ENCODE data around the gene SGPL1.
"Not testable (repeated sequence)": the region's sequence is repeated elsewhere in the genome, so short reads cannot be mapped to it uniquely, and the experiment has no call there.

Gene SGPL1

GRCh38 chr10:70815504-70816219, at the start of gene SGPL1:
TSS of gene SGPL1 (plus strand) at chr10:70815948. CDS start at chr10:70816854, 906 bp downstream.
- H3K9me3 Mint-ChIP-seq: no peaks in the 10 kb centered on the region
- DNase-seq (ENCODE audit: low spot score in 2 of 2) (peak; percentile 74 to 83), ATAC-seq (replicated peaks; ENCODE audit: extremely low read depth, poor library complexity, severe bottlenecking) (peak; percentile 95)
- H3K4me3 Mint-ChIP-seq: peak within 1 kb of the TSS; percentile 86
- H3K27me3 Mint-ChIP-seq: no peaks in the 10 kb centered on the region
- H3K27ac Mint-ChIP-seq (ENCODE audit: low read depth): peak within 1 kb of the TSS; percentile 73
- peaks cover 41% of the 10 kb centered on the region for H3K4me1 Mint-ChIP-seq
- peaks cover 13% of the 10 kb centered on the region for H3K36me3 Mint-ChIP-seq (ENCODE audit: insufficient read depth)

GRCh38 chr10:70768026-70768685, 47.6 kb upstream of the SGPL1 start:
- DNase-seq (ENCODE audit: low spot score in 2 of 2); H3K4me3 Mint-ChIP-seq; H3K9me3 Mint-ChIP-seq; H3K27ac Mint-ChIP-seq (ENCODE audit: low read depth); ATAC-seq (replicated peaks; ENCODE audit: extremely low read depth, poor library complexity, severe bottlenecking); H3K27me3 Mint-ChIP-seq; H3K4me1 Mint-ChIP-seq; H3K36me3 Mint-ChIP-seq (ENCODE audit: insufficient read depth): not testable (repeated sequence)

GRCh38 chr10:70769121-70769520, 46.6 kb upstream of the SGPL1 start:
- no peaks in the 10 kb centered on the region for H3K36me3 Mint-ChIP-seq (ENCODE audit: insufficient read depth)
- no peak overlapping the region for H3K27ac Mint-ChIP-seq (ENCODE audit: low read depth)

GRCh38 chr10:70770001-70770400, 45.7 kb upstream of the SGPL1 start:
- H3K9me3 Mint-ChIP-seq: no peaks in the 10 kb centered on the region

More at GRCh38 chr10:70769121-70769520, 46.6 kb upstream of the SGPL1 start:
- Mint-ChIP-seq H3K4me3 (no peak overlapping the region), H3K27me3 (no peaks in the 10 kb centered on the region), H3K9me3 (no peaks in the 10 kb centered on the region), H3K4me1 (no peaks in the 10 kb centered on the region)
- no peak for ATAC-seq (replicated peaks; ENCODE audit: extremely low read depth, poor library complexity, severe bottlenecking)
- DNase-seq (ENCODE audit: low spot score in 2 of 2): no peak

GRCh38 chr10:70770516-70770915, 45.2 kb upstream of the SGPL1 start:
- DNase-seq (ENCODE audit: low spot score in 2 of 2); H3K36me3 Mint-ChIP-seq (ENCODE audit: insufficient read depth); ATAC-seq (replicated peaks; ENCODE audit: extremely low read depth, poor library complexity, severe bottlenecking); H3K4me1 Mint-ChIP-seq; H3K4me3 Mint-ChIP-seq; H3K9me3 Mint-ChIP-seq; H3K27me3 Mint-ChIP-seq; H3K27ac Mint-ChIP-seq (ENCODE audit: low read depth): not testable (repeated sequence)

More at GRCh38 chr10:70770001-70770400, 45.7 kb upstream of the SGPL1 start:
- Mint-ChIP-seq H3K36me3 (ENCODE audit: insufficient read depth) (no peaks in the 10 kb centered on the region), H3K27me3 (no peaks in the 10 kb centered on the region), H3K4me1 (no peaks in the 10 kb centered on the region), H3K4me3 (no peak overlapping the region), H3K27ac (ENCODE audit: low read depth) (no peak overlapping the region)
- no peak for ATAC-seq (replicated peaks; ENCODE audit: extremely low read depth, poor library complexity, severe bottlenecking)
- no peak for DNase-seq (ENCODE audit: low spot score in 2 of 2)

GRCh38 chr10:70771311-70772194, 44.2 kb upstream of the SGPL1 start:
- H3K27me3 Mint-ChIP-seq: no peaks in the 10 kb centered on the region

GRCh38 chr10:70772627-70773026, 43.1 kb upstream of the SGPL1 start:
- no peaks in the 10 kb centered on the region for H3K36me3 Mint-ChIP-seq (ENCODE audit: insufficient read depth)
- ATAC-seq (replicated peaks; ENCODE audit: extremely low read depth, poor library complexity, severe bottlenecking) (no peak), DNase-seq (ENCODE audit: low spot score in 2 of 2) (no peak)
- H3K4me1 Mint-ChIP-seq: no peaks in the 10 kb centered on the region
- H3K9me3 Mint-ChIP-seq: no peaks in the 10 kb centered on the region
- no peaks in the 10 kb centered on the region for H3K27me3 Mint-ChIP-seq
- no peak overlapping the region for H3K4me3 Mint-ChIP-seq
- no peak overlapping the region for H3K27ac Mint-ChIP-seq (ENCODE audit: low read depth)

More at GRCh38 chr10:70771311-70772194, 44.2 kb upstream of the SGPL1 start:
- Mint-ChIP-seq H3K4me1 (no peaks in the 10 kb centered on the region), H3K36me3 (ENCODE audit: insufficient read depth) (no peaks in the 10 kb centered on the region), H3K4me3 (no peak overlapping the region), H3K27ac (ENCODE audit: low read depth) (no peak overlapping the region), H3K9me3 (no peaks in the 10 kb centered on the region)
- DNase-seq (ENCODE audit: low spot score in 2 of 2) (no peak), ATAC-seq (replicated peaks; ENCODE audit: extremely low read depth, poor library complexity, severe bottlenecking) (no peak)

- Mint-ChIP-seq H3K4me3 (no peak overlapping the region), H3K27ac (ENCODE audit: low read depth) (no peak overlapping the region), H3K4me1 (no peaks in the 10 kb centered on the region), H3K36me3 (ENCODE audit: insufficient read depth) (no peaks in the 10 kb centered on the region), H3K9me3 (no peaks in the 10 kb centered on the region), H3K27me3 (no peaks in the 10 kb centered on the region)
- ATAC-seq (replicated peaks; ENCODE audit: extremely low read depth, poor library complexity, severe bottlenecking) (no peak), DNase-seq (ENCODE audit: low spot score in 2 of 2) (no peak)
Measured at GRCh38 chr10:70773461-70773860, 42.3 kb upstream of the SGPL1 start.

GRCh38 chr10:70773965-70774809, 41.6 kb upstream of the SGPL1 start:
- Mint-ChIP-seq H3K4me1 (no peaks in the 10 kb centered on the region), H3K27ac (ENCODE audit: low read depth) (no peak overlapping the region), H3K4me3 (no peak overlapping the region), H3K27me3 (no peaks in the 10 kb centered on the region), H3K9me3 (no peaks in the 10 kb centered on the region), H3K36me3 (ENCODE audit: insufficient read depth) (no peaks in the 10 kb centered on the region)
- no peak for ATAC-seq (replicated peaks; ENCODE audit: extremely low read depth, poor library complexity, severe bottlenecking)
- DNase-seq (ENCODE audit: low spot score in 2 of 2): no peak

GRCh38 chr10:70774810-70775678, 40.7 kb upstream of the SGPL1 start:
- H3K9me3 Mint-ChIP-seq: no peaks in the 10 kb centered on the region
- no peak for ATAC-seq (replicated peaks; ENCODE audit: extremely low read depth, poor library complexity, severe bottlenecking)
- no peak overlapping the region for H3K27ac Mint-ChIP-seq (ENCODE audit: low read depth)
- no peaks in the 10 kb centered on the region for H3K4me1 Mint-ChIP-seq
- no peaks in the 10 kb centered on the region for H3K27me3 Mint-ChIP-seq
- H3K4me3 Mint-ChIP-seq: no peak overlapping the region
- no peaks in the 10 kb centered on the region for H3K36me3 Mint-ChIP-seq (ENCODE audit: insufficient read depth)
- no peak for DNase-seq (ENCODE audit: low spot score in 2 of 2)

- H3K27me3 Mint-ChIP-seq: no peaks in the 10 kb centered on the region
- H3K9me3 Mint-ChIP-seq: no peaks in the 10 kb centered on the region
- no peak overlapping the region for H3K4me3 Mint-ChIP-seq
- no peak for DNase-seq (ENCODE audit: low spot score in 2 of 2)
- no peaks in the 10 kb centered on the region for H3K36me3 Mint-ChIP-seq (ENCODE audit: insufficient read depth)
- no peak for ATAC-seq (replicated peaks; ENCODE audit: extremely low read depth, poor library complexity, severe bottlenecking)
- no peak overlapping the region for H3K27ac Mint-ChIP-seq (ENCODE audit: low read depth)
- no peaks in the 10 kb centered on the region for H3K4me1 Mint-ChIP-seq
Measured at GRCh38 chr10:70775679-70776454, 39.9 kb upstream of the SGPL1 start.

All from central memory CD8-positive, alpha-beta T cell (primary cell).